Panc1 (cell line): ENCODE measurements around the gene EFR3B. TPM values are rescaled to one million over a fixed set of nuclear protein-coding genes. Genes with fewer than 3 reads are reported as not detected.

Experiments
- ATAC-seq: fragments of 200-7000 bp; cut with Tn5 transposase; 2 replicates; pipeline ENCODE4 v1.9.1; 2020; ENCODE audit warnings: mild to moderate bottlenecking, moderate library complexity
- BruUV-seq: library from RNA; stranded (reverse); fragments of 400-500 nt; replicated peaks from 2 replicates; lab custom pipeline; 2021; lab: Mats Ljungman, UMichigan
- CTCF ChIA-PET: fragments of 300-600 bp; sonication (Branson Sonifier 250); formaldehyde crosslinking; loops from one replicate; lab custom pipeline; 2022; ENCODE audit warnings: antibody characterized with exemption; lab: Charles Lee
- POLR2A ChIA-PET: fragments of 300-600 bp; sonication (Branson Sonifier 250); formaldehyde crosslinking; loops from one replicate; lab custom pipeline; 2022; ENCODE audit warnings: antibody characterized with exemption; lab: Charles Lee
- DNase-seq: peaks from one replicate; pipeline ENCODE4 v3.0.0-alpha.2; 2010; ENCODE audit warnings: low read depth, low spot score
- H3K27ac ChIP-seq: 2 replicates; pipeline ENCODE4 v1.5.1; 2011; ENCODE audit warnings: mild to moderate bottlenecking, low read length, inconsistent platforms
- H3K27me3 ChIP-seq: fragments of 200-500 bp; sonication (Bioruptor generic); 2 replicates; pipeline ENCODE4 v1.6.0; 2014; ENCODE audit warnings: low read length, inconsistent platforms; ENCODE audit not compliant: control insufficient read depth, insufficient read depth
- H3K36me3 ChIP-seq: fragments of 200-500 bp; sonication (Bioruptor generic); 2 replicates; pipeline ENCODE4 v1.5.1; 2014; ENCODE audit warnings: inconsistent platforms, mild to moderate bottlenecking, low read length, moderate library complexity; ENCODE audit not compliant: control insufficient read depth, insufficient read depth
- H3K4me1 ChIP-seq: 2 replicates; pipeline ENCODE4 v1.5.1; 2011; ENCODE audit warnings: inconsistent platforms, mild to moderate bottlenecking, low read length, moderate library complexity; ENCODE audit not compliant: control insufficient read depth, insufficient read depth
- H3K4me3 ChIP-seq, 2 experiments: 2 replicates each; pipeline ENCODE4 v1.5.1; 2011 to 2012; ENCODE audit warnings: low read depth in 2 of 2, low read length in 2 of 2, mild to moderate bottlenecking in 2 of 2, inconsistent platforms in 1 of 2, moderate library complexity in 1 of 2
- H3K9me3 ChIP-seq: fragments of 200-500 bp; sonication (Bioruptor generic); 2 replicates; pipeline ENCODE4 v1.5.1; 2014; ENCODE audit warnings: low read depth, mild to moderate bottlenecking, inconsistent platforms, low read length, moderate library complexity; ENCODE audit not compliant: control insufficient read depth, insufficient read depth
- CTCF ChIP-seq: fragments of 450-650 bp; IDR thresholded peaks from 2 replicates; pipeline ENCODE4 v1.5.1; 2017; ENCODE audit warnings: mild to moderate bottlenecking
- POLR2AphosphoS5 ChIP-seq: IDR thresholded peaks from 2 replicates; pipeline ENCODE4 v1.6.1; 2012; ENCODE audit warnings: mild to moderate bottlenecking, low read depth, low read length, moderate library complexity
- REST ChIP-seq, 2 experiments: IDR thresholded peaks; 2 replicates each; pipeline ENCODE4 v1.6.1; 2011 to 2012; ENCODE audit warnings: low read depth in 2 of 2, control low read depth in 1 of 2, low read length in 1 of 2, mild to moderate bottlenecking in 1 of 2, moderate library complexity in 1 of 2; ENCODE audit not compliant: insufficient read depth in 1 of 2
- SIN3A ChIP-seq: IDR thresholded peaks from 2 replicates; pipeline ENCODE4 v1.6.1; 2012; ENCODE audit warnings: low read depth, mild to moderate bottlenecking, low read length, moderate library complexity, borderline replicate concordance; ENCODE audit not compliant: insufficient read depth
- TCF7L2 ChIP-seq: IDR thresholded peaks from 2 replicates; pipeline ENCODE4 v1.6.1; 2011; ENCODE audit warnings: mild to moderate bottlenecking, low read depth, low read length, inconsistent platforms
- in situ Hi-C: cut with HindIII; loops from 2 replicates; pipeline ENCODE4 v1.10.0; 2016; ENCODE audit warnings: low sequenced_read_pairs, low pct_unique_long_range_greater_than_20kb
- intact Hi-C: fragments of 100-400 bp; cut with micrococcal nuclease; formaldehyde crosslinking; loops from one replicate; pipeline ENCODE4 v1.10.0; 2022; ENCODE audit not compliant: unreplicated experiment
- total RNA-seq: library from RNA; stranded (reverse); gene quantifications from one replicate; pipeline ENCODE4 v1.2.1, GENCODE V29; 2021; ENCODE audit not compliant: unreplicated experiment

EFR3B gene
- total RNA-seq, 1 experiment from 2014 or later, result 8.9 TPM

- peaks cover 14% of the 10 kb centered on the region for H3K4me1 ChIP-seq
- no peaks in the 10 kb centered on the region for H3K36me3 ChIP-seq
- TF ChIP-seq REST (IDR thresholded peaks at IDR 0.05; ENCODE audit: insufficient read depth in 1 of 2, low read depth in 2 of 2, low read length in 1 of 2), result no peak
- TF ChIP-seq TCF7L2, result no peak
- TF ChIP-seq SIN3A, result no peak
- TF ChIP-seq CTCF, result no peak
- no peak for TF ChIP-seq POLR2AphosphoS5
- BruUV-seq, result no TSS peak
- ChIA-PET POLR2A (no interaction called here), CTCF (no interaction called here)
- H3K27me3 ChIP-seq, result no peaks in the 10 kb centered on the region
- no peak overlapping the region for H3K4me3 ChIP-seq
- in situ Hi-C loops, result no loop called here
- intact Hi-C loops, result no loop called here
- no peak overlapping the region for H3K27ac ChIP-seq
- no peak for ATAC-seq
- H3K9me3 ChIP-seq, result no peaks in the 10 kb centered on the region
- no peak for DNase-seq
Measured at GRCh38 chr2:25073914-25074313, 32.0 kb downstream of the EFR3B start.

- no peaks in the 10 kb centered on the region for H3K27me3 ChIP-seq
- CTCF ChIA-PET, result no interaction called here
- DNase-seq (no peak), ATAC-seq (no peak)
- H3K4me1 ChIP-seq, result peaks cover 15% of the 10 kb centered on the region
- no peaks in the 10 kb centered on the region for H3K9me3 ChIP-seq
- intact Hi-C loops, result no loop called here
- POLR2A ChIA-PET, result no interaction called here
- no TSS peak for BruUV-seq
- H3K36me3 ChIP-seq, result no peaks in the 10 kb centered on the region
- no peak overlapping the region for H3K4me3 ChIP-seq
- in situ Hi-C loops, result no loop called here
- TF ChIP-seq POLR2AphosphoS5 (no peak), TCF7L2 (no peak), SIN3A (no peak), REST (IDR thresholded peaks at IDR 0.05; ENCODE audit: insufficient read depth in 1 of 2, low read depth in 2 of 2, low read length in 1 of 2) (no peak), CTCF (no peak)
- no peak overlapping the region for H3K27ac ChIP-seq
Measured at GRCh38 chr2:25074826-25075225, 33.0 kb downstream of the EFR3B start.
